ENCODE data around the gene OLIG3. TPM values are rescaled to one million over a fixed set of nuclear protein-coding genes. Genes with fewer than 3 reads are reported as not detected.

Gene OLIG3
- total and polyA plus RNA-seq, 2 of the 8 experiments (the other 6 are each of a cell fraction or from before 2014, with no cell fraction given): 0.60 to 1.3 TPM

GRCh38 chr6:137490961-137491360 lies 3.2 kb downstream of the OLIG3 start (continued):
- TF ChIP-seq TAF7 (optimal IDR thresholded peaks at IDR 0.05; ENCODE audit: borderline replicate concordance, low read depth, low read length): no peak
